CD4-positive, alpha-beta T cell treated with Interleukin-15 for 4 hours (primary cell): ENCODE measurements around the gene SYNJ2.

ENCODE experiments used
- DNase-seq: peaks from one replicate; pipeline ENCODE4 v3.0.0-alpha.2; 2020; ENCODE audit warnings: low spot score

The SYNJ2 gene

GRCh38 chr6:158122048-158122447 is 140.4 kb downstream of the SYNJ2 start:
- no peak for DNase-seq

GRCh38 chr6:158124288-158124687 is 142.6 kb downstream of the SYNJ2 start:
- no peak for DNase-seq

GRCh38 chr6:158125271-158125670 is 143.6 kb downstream of the SYNJ2 start:
- no peak for DNase-seq

DNA sequence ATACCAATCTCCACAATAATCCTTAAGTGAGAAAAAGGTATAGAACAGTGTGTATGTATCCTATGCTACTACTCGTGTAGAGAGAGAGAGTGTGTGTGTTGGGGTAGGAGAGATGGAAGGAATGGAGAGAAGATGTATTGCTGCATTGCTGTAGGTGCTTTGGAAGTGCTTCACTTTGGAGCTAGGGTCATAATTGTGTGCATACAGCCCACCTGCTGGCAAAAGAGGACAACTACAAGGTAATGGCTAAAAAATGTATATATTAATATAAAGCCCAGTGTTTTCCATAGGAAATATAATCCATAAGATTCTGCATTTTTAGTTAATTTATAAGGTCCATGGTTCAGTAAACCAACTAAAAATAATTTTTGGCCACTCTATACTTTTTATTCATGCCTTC is 150.3 kb downstream of the SYNJ2 start:
- peak; percentile 4 for DNase-seq

- no peak for DNase-seq
Observed at GRCh38 chr6:158142789-158143188, 161.1 kb downstream of the SYNJ2 start.

DNA sequence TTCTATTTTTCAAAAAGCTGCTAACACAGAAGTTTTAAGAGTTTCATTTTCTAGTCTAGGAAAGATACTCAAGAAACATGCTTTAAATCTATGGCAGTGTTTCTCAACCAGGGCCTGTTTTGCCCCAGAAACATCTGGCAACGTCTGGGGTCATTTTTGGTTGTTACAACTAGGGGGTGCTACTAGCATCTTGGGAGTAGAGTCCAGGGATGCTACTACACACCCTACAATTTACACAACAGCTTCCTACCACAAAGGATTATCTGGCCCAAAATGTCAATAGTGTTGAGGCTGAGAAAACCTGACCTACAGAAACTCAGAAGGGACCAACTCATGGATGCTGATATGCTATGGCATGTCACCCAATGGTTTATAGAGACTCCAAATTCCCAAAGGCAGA is 162.0 kb downstream of the SYNJ2 start:
- no peak for DNase-seq
